Loucy (cell line): ENCODE measurements around the gene SLC39A1.

Experiments
- H2AFZ ChIP-seq: fragments of 200-600 bp; sonication (generic); 2 replicates; pipeline ENCODE4 v1.6.0; 2016; ENCODE audit warnings: antibody characterized with exemption, mild to moderate bottlenecking, low read length, moderate library complexity
- H3F3A ChIP-seq: fragments of 200-600 bp; 2 replicates; pipeline ENCODE4 v1.6.0; 2016; ENCODE audit warnings: antibody characterized with exemption, low read depth, mild to moderate bottlenecking
- H3K27me3 ChIP-seq: fragments of 200-600 bp; sonication (generic); 2 replicates; pipeline ENCODE4 v1.6.1; 2014; ENCODE audit warnings: low read length, mild to moderate bottlenecking; ENCODE audit not compliant: insufficient read depth, poor library complexity, severe bottlenecking
- H3K36me3 ChIP-seq: fragments of 200-600 bp; sonication (generic); 2 replicates; pipeline ENCODE4 v1.6.1; 2016; ENCODE audit warnings: low read length; ENCODE audit not compliant: insufficient read depth
- H3K4me1 ChIP-seq: fragments of 200-600 bp; sonication (generic); 2 replicates; pipeline ENCODE4 v1.5.1; 2014; ENCODE audit warnings: low read length, mild to moderate bottlenecking; ENCODE audit not compliant: insufficient read depth, poor library complexity, severe bottlenecking
- H3K4me2 ChIP-seq: fragments of 200-600 bp; sonication (generic); 2 replicates; pipeline ENCODE4 v1.6.0; 2014; ENCODE audit warnings: antibody characterized with exemption, low read length, low read depth, mild to moderate bottlenecking; ENCODE audit not compliant: poor library complexity, severe bottlenecking
- H3K4me3 ChIP-seq: fragments of 200-600 bp; sonication (generic); 2 replicates; pipeline ENCODE4 v1.5.1; 2014; ENCODE audit warnings: low read length, mild to moderate bottlenecking, mixed read lengths; ENCODE audit not compliant: poor library complexity, severe bottlenecking
- H3K79me2 ChIP-seq: fragments of 200-600 bp; sonication (generic); 2 replicates; pipeline ENCODE4 v1.6.1; 2014; ENCODE audit warnings: low read length; ENCODE audit not compliant: insufficient read depth
- H3K9ac ChIP-seq: fragments of 200-600 bp; sonication (generic); 2 replicates; pipeline ENCODE4 v1.6.0; 2014; ENCODE audit warnings: mild to moderate bottlenecking, low read depth, low read length, moderate library complexity; ENCODE audit not compliant: poor library complexity, severe bottlenecking
- H3K9me2 ChIP-seq: fragments of 200-600 bp; sonication (generic); replicated peaks from 2 replicates; pipeline ENCODE4 v1.6.1; 2016; ENCODE audit warnings: low read depth, low read length, mixed read lengths
- H3K9me3 ChIP-seq: fragments of 200-600 bp; sonication (generic); 2 replicates; pipeline ENCODE4 v1.6.1; 2014; ENCODE audit warnings: mild to moderate bottlenecking, antibody characterized with exemption, low read length, low read depth; ENCODE audit not compliant: insufficient read depth
- H4K20me1 ChIP-seq: fragments of 200-600 bp; sonication (generic); 2 replicates; pipeline ENCODE4 v1.6.0; 2014; ENCODE audit warnings: antibody characterized with exemption, low read length, mild to moderate bottlenecking; ENCODE audit not compliant: insufficient read depth, poor library complexity, severe bottlenecking
- CTCF ChIP-seq: fragments of 200-600 bp; sonication (generic); conservative IDR thresholded peaks from 2 replicates; pipeline ENCODE4 v1.5.1; 2014; ENCODE audit warnings: mild to moderate bottlenecking, antibody characterized with exemption, low read length
- EZH2phosphoT487 ChIP-seq: fragments of 200-600 bp; IDR thresholded peaks from 2 replicates; pipeline ENCODE4 v1.6.1; 2018; ENCODE audit warnings: antibody characterized with exemption, mild to moderate bottlenecking, moderate library complexity, borderline replicate concordance

SLC39A1 gene

GRCh38 chr1:153987621-153988020 lies 24.3 kb upstream of the SLC39A1 start:
- H3K4me3 ChIP-seq, result no peak overlapping the region
- H3F3A ChIP-seq, result 0 out of 2 replicates have a peak, but pooled peaks cover 3% of the 10 kb centered on the region
- peaks cover 6% of the 10 kb centered on the region for H3K36me3 ChIP-seq
- no peaks in the 10 kb centered on the region for H3K9me3 ChIP-seq
- peaks cover 26% of the 10 kb centered on the region for H3K4me1 ChIP-seq
- H3K4me2 ChIP-seq, result no peak overlapping the region
- peaks cover 18% of the 10 kb centered on the region for H4K20me1 ChIP-seq
- H3K27me3 ChIP-seq, result no peaks in the 10 kb centered on the region
- peaks cover 21% of the 10 kb centered on the region for H3K79me2 ChIP-seq
- H2AFZ ChIP-seq, result no peak overlapping the region
- no peaks in the 10 kb centered on the region for H3K9me2 ChIP-seq
- H3K9ac ChIP-seq, result no peak overlapping the region
- TF ChIP-seq CTCF, result no peak
- TF ChIP-seq EZH2phosphoT487, result no peak

- H3K4me2 ChIP-seq, result peak within 1 kb of the TSS; percentile 96
- peak within 1 kb of the TSS; percentile 78 for H3K9ac ChIP-seq
- peak within 1 kb of the TSS; percentile 93 for H2AFZ ChIP-seq
- H3K4me1 ChIP-seq, result peaks cover 14% of the 10 kb centered on the region
- H3K4me3 ChIP-seq, result peak within 1 kb of the TSS; percentile 78
- H3K9me3 ChIP-seq, result no peaks in the 10 kb centered on the region
- no peaks in the 10 kb centered on the region for H3K9me2 ChIP-seq
- H4K20me1 ChIP-seq, result peaks cover 4% of the 10 kb centered on the region
- peaks cover 6% of the 10 kb centered on the region for H3K79me2 ChIP-seq
- TF ChIP-seq EZH2phosphoT487 (no peak), CTCF (no peak)
- 0 out of 2 replicates have a peak, but pooled peaks cover 3% of the 10 kb centered on the region for H3F3A ChIP-seq
- no peaks in the 10 kb centered on the region for H3K27me3 ChIP-seq
- no peaks in the 10 kb centered on the region for H3K36me3 ChIP-seq
These were observed 22.8 kb upstream of the SLC39A1 start, which contains the start of gene RAB13 for GRCh38 chr1:153985941-153986761. Gene RAB13 (minus strand): TSS chr1:153986339. CDS start chr1:153986236, 103 bp downstream.

- Histone ChIP-seq H3K79me2 (no peaks in the 10 kb centered on the region), H3F3A (0 out of 2 replicates have a peak, but pooled peaks cover 3% of the 10 kb centered on the region), H3K36me3 (no peaks in the 10 kb centered on the region), H2AFZ (peak overlapping the region; percentile 57; the same call in 1 of the 2 replicates), H3K4me1 (peaks cover 14% of the 10 kb centered on the region), H4K20me1 (no peaks in the 10 kb centered on the region), H3K9me3 (no peaks in the 10 kb centered on the region), H3K4me2 (peak overlapping the region; percentile 96), H3K9me2 (no peaks in the 10 kb centered on the region), H3K27me3 (no peaks in the 10 kb centered on the region), H3K9ac (peak overlapping the region; percentile 78), H3K4me3 (peak overlapping the region; percentile 78)
- no peak for TF ChIP-seq CTCF
- no peak for TF ChIP-seq EZH2phosphoT487
These were observed 22.1 kb upstream of the SLC39A1 start for GRCh38 chr1:153985341-153985912.
